ENCODE data around the gene AGA.

The AGA gene
- 11.4 to 41.1 (median 31.6) reads per million in 9 experiments for total RNA-seq

GRCh38 chr4:177441803-177442622, at the start of gene AGA:
TSS of gene AGA (minus strand) at chr4:177442437. CDS start at chr4:177442375, 62 bp downstream.
- Mint-ChIP-seq H3K4me3 (peak within 1 kb of the TSS; percentile 77 to 86), H3K9me3 (no peaks in the 10 kb centered on the region), H3K27me3 (no peaks in the 10 kb centered on the region), H3K36me3 (ENCODE audit: insufficient read depth) (peaks cover 16% of the 10 kb centered on the region), H3K27ac (peak within 1 kb of the TSS; percentile 89 to 98), H3K4me1 (ENCODE audit: low read depth in 2 of 2) (peaks cover 13 to 36% of the 10 kb centered on the region in 2 donors)
- ATAC-seq (replicated peaks) (peak; percentile 88), DNase-seq (peak; percentile 94 to 95 (median 95))

- H3K9me3 Mint-ChIP-seq, result no peaks in the 10 kb centered on the region
Measured at GRCh38 chr4:177492022-177492421, 49.8 kb upstream of the AGA start.

GRCh38 chr4:177490769-177491168, 48.5 kb upstream of the AGA start:
- Mint-ChIP-seq H3K27me3 (no peaks in the 10 kb centered on the region), H3K4me1 (ENCODE audit: low read depth in 2 of 2) (no peaks in the 10 kb centered on the region), H3K9me3 (no peaks in the 10 kb centered on the region), H3K27ac (no peak overlapping the region), H3K4me3 (no peak overlapping the region), H3K36me3 (ENCODE audit: insufficient read depth) (no peaks in the 10 kb centered on the region)
- no peak for DNase-seq
- no peak for ATAC-seq (replicated peaks)

More at GRCh38 chr4:177492022-177492421, 49.8 kb upstream of the AGA start:
- H3K36me3 Mint-ChIP-seq (ENCODE audit: insufficient read depth), result no peaks in the 10 kb centered on the region
- no peak overlapping the region for H3K4me3 Mint-ChIP-seq
- DNase-seq (no peak), ATAC-seq (replicated peaks) (no peak)
- H3K27ac Mint-ChIP-seq, result no peak overlapping the region
- no peaks in the 10 kb centered on the region for H3K27me3 Mint-ChIP-seq
- no peaks in the 10 kb centered on the region for H3K4me1 Mint-ChIP-seq (ENCODE audit: low read depth in 2 of 2)

- Mint-ChIP-seq H3K27ac (no peak overlapping the region), H3K9me3 (no peaks in the 10 kb centered on the region), H3K4me3 (no peak overlapping the region), H3K4me1 (ENCODE audit: low read depth in 2 of 2) (no peaks in the 10 kb centered on the region), H3K27me3 (no peaks in the 10 kb centered on the region), H3K36me3 (ENCODE audit: insufficient read depth) (no peaks in the 10 kb centered on the region)
- ATAC-seq (replicated peaks) (no peak), DNase-seq (no peak)
Measured at GRCh38 chr4:177489471-177490246, 47.4 kb upstream of the AGA start.

- Mint-ChIP-seq H3K9me3 (no peaks in the 10 kb centered on the region), H3K4me1 (ENCODE audit: low read depth in 2 of 2) (no peaks in the 10 kb centered on the region), H3K4me3 (no peak overlapping the region), H3K27me3 (no peaks in the 10 kb centered on the region), H3K36me3 (ENCODE audit: insufficient read depth) (no peaks in the 10 kb centered on the region), H3K27ac (no peak overlapping the region)
- DNase-seq (no peak), ATAC-seq (replicated peaks) (no peak)
Measured at GRCh38 chr4:177487977-177488376, 45.7 kb upstream of the AGA start.

GRCh38 chr4:177485528-177485927, 43.3 kb upstream of the AGA start:
- no peaks in the 10 kb centered on the region for H3K9me3 Mint-ChIP-seq
- no peak for DNase-seq
- H3K4me3 Mint-ChIP-seq, result no peak overlapping the region
- H3K4me1 Mint-ChIP-seq (ENCODE audit: low read depth in 2 of 2), result no peaks in the 10 kb centered on the region
- H3K27ac Mint-ChIP-seq, result no peak overlapping the region
- no peaks in the 10 kb centered on the region for H3K36me3 Mint-ChIP-seq (ENCODE audit: insufficient read depth)
- H3K27me3 Mint-ChIP-seq, result no peaks in the 10 kb centered on the region
- no peak for ATAC-seq (replicated peaks)

GRCh38 chr4:177484613-177485021, 42.4 kb upstream of the AGA start:
- no peaks in the 10 kb centered on the region for H3K36me3 Mint-ChIP-seq (ENCODE audit: insufficient read depth)
- no peaks in the 10 kb centered on the region for H3K4me1 Mint-ChIP-seq (ENCODE audit: low read depth in 2 of 2)
- DNase-seq (no peak), ATAC-seq (replicated peaks) (no peak)
- no peaks in the 10 kb centered on the region for H3K9me3 Mint-ChIP-seq
- H3K4me3 Mint-ChIP-seq, result no peak overlapping the region
- H3K27me3 Mint-ChIP-seq, result no peaks in the 10 kb centered on the region
- H3K27ac Mint-ChIP-seq, result no peak overlapping the region

- H3K4me3 Mint-ChIP-seq, result no peak overlapping the region
Measured at GRCh38 chr4:177483760-177484159, 41.5 kb upstream of the AGA start.

GRCh38 chr4:177483271-177483670, 41.0 kb upstream of the AGA start:
- Mint-ChIP-seq H3K27me3 (no peaks in the 10 kb centered on the region), H3K4me1 (ENCODE audit: low read depth in 2 of 2) (no peaks in the 10 kb centered on the region), H3K36me3 (ENCODE audit: insufficient read depth) (no peaks in the 10 kb centered on the region), H3K4me3 (no peak overlapping the region), H3K9me3 (no peaks in the 10 kb centered on the region), H3K27ac (no peak overlapping the region)
- ATAC-seq (replicated peaks) (no peak), DNase-seq (no peak)

More at GRCh38 chr4:177483760-177484159, 41.5 kb upstream of the AGA start:
- Mint-ChIP-seq H3K27ac (no peak overlapping the region), H3K4me1 (ENCODE audit: low read depth in 2 of 2) (no peaks in the 10 kb centered on the region), H3K36me3 (ENCODE audit: insufficient read depth) (no peaks in the 10 kb centered on the region), H3K9me3 (no peaks in the 10 kb centered on the region), H3K27me3 (no peaks in the 10 kb centered on the region)
- DNase-seq, result no peak
- ATAC-seq (replicated peaks), result no peak

GRCh38 chr4:177482367-177482766, 40.1 kb upstream of the AGA start:
- Mint-ChIP-seq H3K27ac (no peak overlapping the region), H3K27me3 (no peaks in the 10 kb centered on the region), H3K36me3 (ENCODE audit: insufficient read depth) (no peaks in the 10 kb centered on the region), H3K4me3 (no peak overlapping the region), H3K9me3 (no peaks in the 10 kb centered on the region), H3K4me1 (ENCODE audit: low read depth in 2 of 2) (no peaks in the 10 kb centered on the region)
- no peak for ATAC-seq (replicated peaks)
- DNase-seq, result no peak

- Mint-ChIP-seq H3K4me1 (ENCODE audit: low read depth in 2 of 2) (no peaks in the 10 kb centered on the region), H3K4me3 (no peak overlapping the region), H3K9me3 (no peaks in the 10 kb centered on the region), H3K27me3 (no peaks in the 10 kb centered on the region), H3K27ac (no peak overlapping the region), H3K36me3 (ENCODE audit: insufficient read depth) (no peaks in the 10 kb centered on the region)
- ATAC-seq (replicated peaks), result no peak
- no peak for DNase-seq
Measured at GRCh38 chr4:177480795-177481194, 38.6 kb upstream of the AGA start.

GRCh38 chr4:177479063-177479462, 36.8 kb upstream of the AGA start:
- DNase-seq (no peak), ATAC-seq (replicated peaks) (no peak)
- H3K36me3 Mint-ChIP-seq (ENCODE audit: insufficient read depth), result no peaks in the 10 kb centered on the region
- H3K27me3 Mint-ChIP-seq, result no peaks in the 10 kb centered on the region
- no peak overlapping the region for H3K4me3 Mint-ChIP-seq
- no peak overlapping the region for H3K27ac Mint-ChIP-seq
- no peaks in the 10 kb centered on the region for H3K4me1 Mint-ChIP-seq (ENCODE audit: low read depth in 2 of 2)
- no peaks in the 10 kb centered on the region for H3K9me3 Mint-ChIP-seq

GRCh38 chr4:177478496-177478895, 36.3 kb upstream of the AGA start:
- no peak for DNase-seq
- H3K9me3 Mint-ChIP-seq, result no peaks in the 10 kb centered on the region
- no peaks in the 10 kb centered on the region for H3K36me3 Mint-ChIP-seq (ENCODE audit: insufficient read depth)
- no peaks in the 10 kb centered on the region for H3K4me1 Mint-ChIP-seq (ENCODE audit: low read depth in 2 of 2)
- H3K27me3 Mint-ChIP-seq, result no peaks in the 10 kb centered on the region
- no peak overlapping the region for H3K27ac Mint-ChIP-seq
- H3K4me3 Mint-ChIP-seq, result no peak overlapping the region
- ATAC-seq (replicated peaks), result no peak

GRCh38 chr4:177473991-177474390, 31.8 kb upstream of the AGA start:
- peak overlapping the region in 1 of 2 donors; percentile 41 for H3K27ac Mint-ChIP-seq
- no peaks in the 10 kb centered on the region for H3K9me3 Mint-ChIP-seq
- DNase-seq (no peak), ATAC-seq (replicated peaks) (no peak)
- peaks cover 2% of the 10 kb centered on the region for H3K36me3 Mint-ChIP-seq (ENCODE audit: insufficient read depth)
- no peaks in the 10 kb centered on the region for H3K27me3 Mint-ChIP-seq
- no peaks in the 10 kb centered on the region for H3K4me1 Mint-ChIP-seq (ENCODE audit: low read depth in 2 of 2)
- H3K4me3 Mint-ChIP-seq, result no peak overlapping the region
